ENCODE measurements around the gene TMEM128.

DNA sequence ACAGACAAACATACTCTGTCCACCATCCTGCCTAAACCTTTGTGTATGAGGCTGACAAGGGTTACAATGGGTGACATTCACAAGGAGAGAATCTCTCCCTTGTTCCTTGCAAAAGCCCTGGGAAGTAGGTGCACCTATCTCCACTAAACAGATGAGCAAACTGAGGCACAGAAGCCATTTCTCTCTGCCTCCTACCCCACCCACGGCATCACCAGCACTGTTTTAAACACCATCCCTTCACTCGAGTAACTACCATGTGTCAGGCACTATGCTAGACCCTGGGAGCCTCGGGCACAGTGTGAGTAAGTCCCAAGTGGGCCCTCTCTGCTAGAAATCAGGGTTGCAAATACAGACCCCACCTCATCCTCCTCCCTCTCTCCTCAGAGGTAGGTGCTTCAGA lies 41.0 kb upstream of the TMEM128 start:
- TF ChIP-seq CTCF (IDR thresholded peaks at IDR 0.05; ENCODE audit: low read length) (no peak), EZH2 (IDR thresholded peaks at IDR 0.05; ENCODE audit: borderline replicate concordance, low read length) (no peak)
